ENCODE results near the gene PPIP5K1. TPM values are rescaled to one million over a fixed set of nuclear protein-coding genes. Genes with fewer than 3 reads are reported as not detected.

PPIP5K1 gene
- total and polyA plus RNA-seq, 9 of the 15 experiments (the other 6 are each of a cell fraction or from before 2014, with no cell fraction given): 2.5 to 74.6 (median 35.1) TPM

Small RNA genes within 50 kb of the gene (small RNA-seq; reads per million reads assigned to genes)
- gene RNU6-554P: not detected
- not detected for gene RNU6-610P

Other genes starting within 250 kb of the PPIP5K1 start
Only the 7 nearest of the 15 such genes appear.
- 30.9 and 31.3 TPM in 2 replicates for gene TP53BP1, start 97.1 kb downstream of the PPIP5K1 start, total RNA-seq (2014; rRNA removed)
- 37.6 and 38.1 TPM in 2 replicates for gene TP53BP1, start 97.1 kb downstream of the PPIP5K1 start, total RNA-seq (2014; rRNA removed; fragmentation: Illumina TruSeq; extraction: Trizol)
- 34.5 and 38.5 TPM in 2 replicates for gene TP53BP1, start 97.1 kb downstream of the PPIP5K1 start, total RNA-seq (2015; rRNA removed; fragmentation: Illumina TruSeq; extraction: Trizol)
- gene TP53BP1, start 97.1 kb downstream of the PPIP5K1 start, total RNA-seq (2021): 32.8 and 32.9 TPM in 2 replicates
- gene TP53BP1, start 97.1 kb downstream of the PPIP5K1 start, polyA plus RNA-seq (2011; rRNA removed): 58.1 and 63.3 TPM in 2 replicates
- gene TP53BP1, start 97.1 kb downstream of the PPIP5K1 start, polyA plus RNA-seq (2014; fragmentation: Illumina TruSeq; extraction: Trizol): 26.7 and 29.6 TPM in 2 replicates
- 1 to 10 TPM; 5.7 to 6.3 TPM for gene TP53BP1, start 97.1 kb downstream of the PPIP5K1 start, polyA plus RNA-seq (2014; fragmentation: Nextera tagmentation; extraction: Ambion mirVana)
- gene TP53BP1, start 97.1 kb downstream of the PPIP5K1 start, polyA plus RNA-seq (2014; rRNA removed): 22.6 and 23.2 TPM in 2 replicates
- gene MAP1A, start 72.6 kb downstream of the PPIP5K1 start, total RNA-seq (2014; rRNA removed): 9.4 and 11.8 TPM in 2 replicates
- gene MAP1A, start 72.6 kb downstream of the PPIP5K1 start, total RNA-seq (2014; rRNA removed; fragmentation: Illumina TruSeq; extraction: Trizol): 6.9 and 7.3 TPM in 2 replicates
- 7.6 and 9.0 TPM in 2 replicates for gene MAP1A, start 72.6 kb downstream of the PPIP5K1 start, total RNA-seq (2015; rRNA removed; fragmentation: Illumina TruSeq; extraction: Trizol)
- 18.6 and 20.3 TPM in 2 replicates for gene MAP1A, start 72.6 kb downstream of the PPIP5K1 start, total RNA-seq (2021)
- gene MAP1A, start 72.6 kb downstream of the PPIP5K1 start, polyA plus RNA-seq (2011; rRNA removed): 4.3 and 7.0 TPM in 2 replicates
- 12.5 and 13.4 TPM in 2 replicates for gene MAP1A, start 72.6 kb downstream of the PPIP5K1 start, polyA plus RNA-seq (2014; fragmentation: Illumina TruSeq; extraction: Trizol)
- 1 to 10 TPM; 2.0 to 5.6 TPM for gene MAP1A, start 72.6 kb downstream of the PPIP5K1 start, polyA plus RNA-seq (2014; fragmentation: Nextera tagmentation; extraction: Ambion mirVana)
- 4.4 and 4.7 TPM in 2 replicates for gene MAP1A, start 72.6 kb downstream of the PPIP5K1 start, polyA plus RNA-seq (2014; rRNA removed)
- 4.3 and 4.8 TPM in 2 replicates for gene CKMT1B, start 3.8 kb upstream of the PPIP5K1 start, total RNA-seq (2014; rRNA removed)
- 3.3 and 4.3 TPM in 2 replicates for gene CKMT1B, start 3.8 kb upstream of the PPIP5K1 start, total RNA-seq (2014; rRNA removed; fragmentation: Illumina TruSeq; extraction: Trizol)
- 3.2 and 4.8 TPM in 2 replicates for gene CKMT1B, start 3.8 kb upstream of the PPIP5K1 start, total RNA-seq (2015; rRNA removed; fragmentation: Illumina TruSeq; extraction: Trizol)
- gene CKMT1B, start 3.8 kb upstream of the PPIP5K1 start, total RNA-seq (2021): 5.5 and 8.7 TPM in 2 replicates
- 2.5 and 4.1 TPM in 2 replicates for gene CKMT1B, start 3.8 kb upstream of the PPIP5K1 start, polyA plus RNA-seq (2011; rRNA removed)
- 10.6 and 17.0 TPM in 2 replicates for gene CKMT1B, start 3.8 kb upstream of the PPIP5K1 start, polyA plus RNA-seq (2014; fragmentation: Illumina TruSeq; extraction: Trizol)
- gene CKMT1B, start 3.8 kb upstream of the PPIP5K1 start, polyA plus RNA-seq (2014; fragmentation: Nextera tagmentation; extraction: Ambion mirVana): 1 to 10 TPM; 5.0 to 10.0 TPM
- 6.0 and 7.3 TPM in 2 replicates for gene CKMT1B, start 3.8 kb upstream of the PPIP5K1 start, polyA plus RNA-seq (2014; rRNA removed)
- not detected in 2 replicates for gene STRC, start 28.6 kb upstream of the PPIP5K1 start, total RNA-seq (2014; rRNA removed)
- not detected in 2 replicates for gene STRC, start 28.6 kb upstream of the PPIP5K1 start, total RNA-seq (2014; rRNA removed; fragmentation: Illumina TruSeq; extraction: Trizol)
- gene STRC, start 28.6 kb upstream of the PPIP5K1 start, total RNA-seq (2015; rRNA removed; fragmentation: Illumina TruSeq; extraction: Trizol): not detected in 2 replicates
- gene STRC, start 28.6 kb upstream of the PPIP5K1 start, total RNA-seq (2021): not detected in 2 replicates
- gene STRC, start 28.6 kb upstream of the PPIP5K1 start, polyA plus RNA-seq (2011; rRNA removed): 0.01 and 0.04 TPM in 2 replicates
- 0.08 TPM in 1 of 2 replicates, not detected in the other for gene STRC, start 28.6 kb upstream of the PPIP5K1 start, polyA plus RNA-seq (2014; fragmentation: Illumina TruSeq; extraction: Trizol)
- not detected for gene STRC, start 28.6 kb upstream of the PPIP5K1 start, polyA plus RNA-seq (2014; fragmentation: Nextera tagmentation; extraction: Ambion mirVana)
- 0.04 TPM in 1 of 2 replicates, not detected in the other for gene STRC, start 28.6 kb upstream of the PPIP5K1 start, polyA plus RNA-seq (2014; rRNA removed)
- 0.59 and 1.4 TPM in 2 replicates for gene CATSPER2, start 58.6 kb upstream of the PPIP5K1 start, total RNA-seq (2014; rRNA removed)
- gene CATSPER2, start 58.6 kb upstream of the PPIP5K1 start, total RNA-seq (2014; rRNA removed; fragmentation: Illumina TruSeq; extraction: Trizol): 3.7 and 5.2 TPM in 2 replicates
- 2.7 and 4.1 TPM in 2 replicates for gene CATSPER2, start 58.6 kb upstream of the PPIP5K1 start, total RNA-seq (2015; rRNA removed; fragmentation: Illumina TruSeq; extraction: Trizol)
- 3.7 and 3.8 TPM in 2 replicates for gene CATSPER2, start 58.6 kb upstream of the PPIP5K1 start, total RNA-seq (2021)
- gene CATSPER2, start 58.6 kb upstream of the PPIP5K1 start, polyA plus RNA-seq (2011; rRNA removed): 6.2 and 11.5 TPM in 2 replicates
- 3.7 and 4.3 TPM in 2 replicates for gene CATSPER2, start 58.6 kb upstream of the PPIP5K1 start, polyA plus RNA-seq (2014; fragmentation: Illumina TruSeq; extraction: Trizol)
- gene CATSPER2, start 58.6 kb upstream of the PPIP5K1 start, polyA plus RNA-seq (2014; fragmentation: Nextera tagmentation; extraction: Ambion mirVana): 1 to 10 TPM; 1.0 to 1.8 TPM
- 4.9 and 8.5 TPM in 2 replicates for gene CATSPER2, start 58.6 kb upstream of the PPIP5K1 start, polyA plus RNA-seq (2014; rRNA removed)
- 4.9 and 8.4 TPM in 2 replicates for gene CKMT1A, start 103.7 kb upstream of the PPIP5K1 start, total RNA-seq (2014; rRNA removed)
- gene CKMT1A, start 103.7 kb upstream of the PPIP5K1 start, total RNA-seq (2014; rRNA removed; fragmentation: Illumina TruSeq; extraction: Trizol): 2.6 and 4.6 TPM in 2 replicates
- 3.0 and 3.6 TPM in 2 replicates for gene CKMT1A, start 103.7 kb upstream of the PPIP5K1 start, total RNA-seq (2015; rRNA removed; fragmentation: Illumina TruSeq; extraction: Trizol)
- 8.3 and 8.4 TPM in 2 replicates for gene CKMT1A, start 103.7 kb upstream of the PPIP5K1 start, total RNA-seq (2021)
- gene CKMT1A, start 103.7 kb upstream of the PPIP5K1 start, polyA plus RNA-seq (2011; rRNA removed): 3.7 and 8.7 TPM in 2 replicates
- 7.8 and 10.7 TPM in 2 replicates for gene CKMT1A, start 103.7 kb upstream of the PPIP5K1 start, polyA plus RNA-seq (2014; fragmentation: Illumina TruSeq; extraction: Trizol)
- gene CKMT1A, start 103.7 kb upstream of the PPIP5K1 start, polyA plus RNA-seq (2014; fragmentation: Nextera tagmentation; extraction: Ambion mirVana): 10 to 100 TPM in 1 of 2 experiments, 1 to 10 TPM in 1; 4.8 to 13.5 TPM
- 7.7 and 9.7 TPM in 2 replicates for gene CKMT1A, start 103.7 kb upstream of the PPIP5K1 start, polyA plus RNA-seq (2014; rRNA removed)
- 76.6 and 83.8 TPM in 2 replicates for gene PDIA3, start 156.2 kb upstream of the PPIP5K1 start, total RNA-seq (2014; rRNA removed)
- gene PDIA3, start 156.2 kb upstream of the PPIP5K1 start, total RNA-seq (2014; rRNA removed; fragmentation: Illumina TruSeq; extraction: Trizol): 226 and 263 TPM in 2 replicates
- 226 and 243 TPM in 2 replicates for gene PDIA3, start 156.2 kb upstream of the PPIP5K1 start, total RNA-seq (2015; rRNA removed; fragmentation: Illumina TruSeq; extraction: Trizol)
- gene PDIA3, start 156.2 kb upstream of the PPIP5K1 start, total RNA-seq (2021): 292 and 308 TPM in 2 replicates
- gene PDIA3, start 156.2 kb upstream of the PPIP5K1 start, polyA plus RNA-seq (2011; rRNA removed): 130 and 161 TPM in 2 replicates
- 291 and 386 TPM in 2 replicates for gene PDIA3, start 156.2 kb upstream of the PPIP5K1 start, polyA plus RNA-seq (2014; fragmentation: Illumina TruSeq; extraction: Trizol)
- 10 to 100 TPM; 13.5 to 40.8 TPM for gene PDIA3, start 156.2 kb upstream of the PPIP5K1 start, polyA plus RNA-seq (2014; fragmentation: Nextera tagmentation; extraction: Ambion mirVana)
- 137 and 149 TPM in 2 replicates for gene PDIA3, start 156.2 kb upstream of the PPIP5K1 start, polyA plus RNA-seq (2014; rRNA removed)

Measured in K562 (cell line).